A673 (cell line): ENCODE measurements around the gene SFXN2. TPM values are rescaled to one million over a fixed set of nuclear protein-coding genes. Genes with fewer than 3 reads are reported as not detected.

Experiments
- BruUV-seq: library from RNA; stranded (reverse); fragments of 400-500 nt; replicated peaks from 2 replicates; lab custom pipeline; 2021; lab: Mats Ljungman, UMichigan
- CTCF ChIA-PET: fragments of 300-600 bp; sonication (Branson Sonifier 250); formaldehyde crosslinking; loops from one replicate; lab custom pipeline; 2022; ENCODE audit warnings: antibody characterized with exemption; lab: Charles Lee
- POLR2A ChIA-PET: fragments of 300-600 bp; sonication (Branson Sonifier 250); formaldehyde crosslinking; loops from one replicate; lab custom pipeline; 2022; ENCODE audit warnings: antibody characterized with exemption; ENCODE audit not compliant: low non-redundant PET; lab: Charles Lee
- DNase-seq: peaks from one replicate; pipeline ENCODE4 v3.0.0-alpha.2; 2015; ENCODE audit warnings: low spot score
- H3K27ac ChIP-seq: fragments of 200-600 bp; sonication (generic); 2 replicates; pipeline ENCODE4 v1.5.1; 2016; ENCODE audit warnings: mixed run types, low read depth, mild to moderate bottlenecking, mixed read lengths, antibody characterized with exemption, low read length; ENCODE audit not compliant: poor library complexity, severe bottlenecking
- H3K27me3 ChIP-seq: fragments of 200-600 bp; sonication (generic); replicated peaks from 2 replicates; pipeline ENCODE4 v1.6.1; 2017; ENCODE audit warnings: mixed run types, low read depth, mild to moderate bottlenecking, mixed read lengths, antibody characterized with exemption, low read length; ENCODE audit not compliant: insufficient read depth, poor library complexity
- H3K36me3 ChIP-seq: fragments of 200-600 bp; sonication (generic); 2 replicates; pipeline ENCODE4 v1.6.1; 2016; ENCODE audit warnings: mixed run types, mild to moderate bottlenecking, mixed read lengths, antibody characterized with exemption, low read length; ENCODE audit not compliant: insufficient read depth, poor library complexity, severe bottlenecking
- H3K4me1 ChIP-seq: fragments of 200-600 bp; sonication (generic); 2 replicates; pipeline ENCODE4 v1.6.1; 2017; ENCODE audit warnings: mixed run types, mild to moderate bottlenecking, mixed read lengths, antibody characterized with exemption, low read length; ENCODE audit not compliant: insufficient read depth, poor library complexity, severe bottlenecking
- H3K4me3 ChIP-seq: fragments of 200-600 bp; sonication (generic); 2 replicates; pipeline ENCODE4 v1.5.1; 2016; ENCODE audit warnings: low read depth, mixed run types, mild to moderate bottlenecking, mixed read lengths, low read length; ENCODE audit not compliant: poor library complexity, severe bottlenecking
- H3K9me3 ChIP-seq: fragments of 200-600 bp; sonication (generic); 2 replicates; pipeline ENCODE4 v1.6.1; 2016; ENCODE audit warnings: mixed run types, low read depth, mild to moderate bottlenecking, mixed read lengths, antibody characterized with exemption, low read length; ENCODE audit not compliant: poor library complexity, severe bottlenecking
- CTCF ChIP-seq: fragments of 300-800, 200-600 bp; sonication (generic); conservative IDR thresholded peaks from 2 replicates; pipeline ENCODE4 v1.5.1; 2017; ENCODE audit warnings: low read depth, mild to moderate bottlenecking, antibody characterized with exemption, low read length, moderate library complexity, mixed read lengths
- EZH2 ChIP-seq: fragments of 200-600 bp; sonication (generic); IDR thresholded peaks from 2 replicates; pipeline ENCODE4 v1.6.1; 2017; ENCODE audit warnings: borderline replicate concordance, low read depth, mild to moderate bottlenecking, mixed read lengths, antibody characterized with exemption, low read length; ENCODE audit not compliant: poor library complexity, severe bottlenecking
- intact Hi-C: fragments of 100-400 bp; cut with micrococcal nuclease; formaldehyde crosslinking; loops from one replicate; pipeline ENCODE4 v1.10.0; 2022; ENCODE audit not compliant: unreplicated experiment
- total RNA-seq: library from RNA; stranded (reverse); gene quantifications from 2 replicates; pipeline ENCODE4 v1.2.3, GENCODE V29; 2021

The SFXN2 gene
- total RNA-seq, 1 experiment from 2014 or later: 19.5 TPM

- H3K4me3 ChIP-seq: no peak overlapping the region
- intact Hi-C loops: no loop called here
- no peak for DNase-seq
- BruUV-seq: no TSS peak
- ChIA-PET POLR2A (no interaction called here), CTCF (no interaction called here)
- H3K27me3 ChIP-seq: no peaks in the 10 kb centered on the region
- H3K9me3 ChIP-seq: no peaks in the 10 kb centered on the region
- peak overlapping the region; percentile 9 for H3K27ac ChIP-seq
- peaks cover 32% of the 10 kb centered on the region for H3K4me1 ChIP-seq
- no peak for TF ChIP-seq EZH2
- no peak for TF ChIP-seq CTCF
- H3K36me3 ChIP-seq: no peaks in the 10 kb centered on the region
Measured at GRCh38 chr10:102782673-102783551, 68.5 kb downstream of the SFXN2 start.

GRCh38 chr10:102783568-102783967 lies 69.1 kb downstream of the SFXN2 start:
- Histone ChIP-seq H3K36me3 (no peaks in the 10 kb centered on the region), H3K27me3 (no peaks in the 10 kb centered on the region), H3K9me3 (no peaks in the 10 kb centered on the region), H3K4me1 (peaks cover 27% of the 10 kb centered on the region), H3K4me3 (no peak overlapping the region), H3K27ac (no peak overlapping the region)
- intact Hi-C loops: no loop called here
- POLR2A ChIA-PET: no interaction called here
- CTCF ChIA-PET: no interaction called here
- TF ChIP-seq EZH2: no peak
- no peak for TF ChIP-seq CTCF
- no TSS peak for BruUV-seq
- no peak for DNase-seq

GRCh38 chr10:102785818-102786217 lies 71.4 kb downstream of the SFXN2 start:
- intact Hi-C loops: no loop called here
- Histone ChIP-seq H3K9me3 (peaks cover 3% of the 10 kb centered on the region), H3K27ac (peak overlapping the region; percentile 52), H3K27me3 (no peaks in the 10 kb centered on the region), H3K4me1 (peaks cover 25% of the 10 kb centered on the region), H3K36me3 (no peaks in the 10 kb centered on the region), H3K4me3 (no peak overlapping the region)
- no peak for TF ChIP-seq CTCF
- TF ChIP-seq EZH2: no peak
- peak; percentile 83 for DNase-seq
- BruUV-seq: no TSS peak
- CTCF ChIA-PET: interaction anchor here (0.6 kb wide), 1 partner anchor 537 kb away, joined by 5 read pairs; no protein-coding TSS in a partner anchor
- POLR2A ChIA-PET: no interaction called here
